ENCODE measurements around the gene SORBS1.

SORBS1 gene

DNA sequence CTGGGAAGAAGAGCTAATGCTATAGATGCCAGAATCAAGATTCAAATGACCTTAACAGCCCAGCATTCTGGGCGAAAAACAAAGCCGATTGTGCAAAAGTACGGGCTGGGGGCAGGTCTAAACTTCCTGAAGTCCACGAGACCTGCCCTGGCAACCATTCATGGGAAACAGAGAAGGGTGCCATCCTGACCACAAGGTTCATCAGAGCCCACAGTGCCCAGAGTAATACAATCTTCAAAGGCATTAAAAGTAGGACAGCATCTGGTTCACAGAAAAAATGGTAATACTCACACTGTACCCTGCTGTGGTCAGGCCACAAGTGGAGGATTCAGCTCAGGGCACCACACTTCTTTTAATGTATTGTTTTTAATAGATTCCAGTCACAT lies 36.1 kb downstream of the SORBS1 start:
- H3K9ac ChIP-seq (ENCODE audit: low read depth, low read length): no peak overlapping the region

DNA sequence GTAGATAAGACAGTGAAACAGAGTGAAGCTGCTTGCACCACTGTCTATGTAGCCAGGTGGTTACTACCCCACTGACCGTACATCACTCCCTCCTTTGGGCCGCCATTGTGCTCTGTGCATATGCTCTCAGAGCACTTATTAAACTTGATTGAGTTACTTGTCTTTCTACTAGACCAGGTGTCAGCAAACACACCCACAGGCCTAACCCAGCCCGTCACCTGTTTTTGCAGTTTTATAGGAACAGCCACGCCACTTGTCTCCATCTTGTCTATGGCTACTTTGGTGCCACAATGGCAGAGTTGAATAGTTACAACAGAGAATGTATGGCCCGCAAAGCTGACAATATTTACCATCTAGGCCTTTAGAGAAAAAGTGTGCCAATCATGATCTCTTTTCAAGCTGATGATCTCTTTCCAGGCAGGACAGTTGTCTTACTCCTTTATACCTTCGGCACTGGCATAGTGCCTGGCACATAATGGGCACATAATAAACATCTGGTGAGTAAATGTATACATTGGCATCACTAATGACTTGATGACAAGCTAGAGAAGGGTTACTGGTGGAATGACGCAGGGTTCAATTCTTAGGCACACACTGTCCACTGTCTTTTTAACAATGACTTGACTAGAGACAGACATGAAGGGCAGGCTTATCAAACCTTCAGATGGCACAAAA lies 36.7 kb downstream of the SORBS1 start:
- Histone ChIP-seq H3K4me1 (ENCODE audit: insufficient read depth, low read length) (0 out of 2 replicates have a peak, but pooled peaks cover 7% of the 10 kb centered on the region), H3K9ac (ENCODE audit: low read depth, low read length) (no peak overlapping the region), H3K36me3 (ENCODE audit: insufficient read depth, low read length) (no peaks in the 10 kb centered on the region), H3K9me3 (ENCODE audit: control insufficient read depth, insufficient read depth, low read length) (no peaks in the 10 kb centered on the region)

More for the DNA sequence above, 36.1 kb downstream of the SORBS1 start:
- Histone ChIP-seq H3K36me3 (ENCODE audit: insufficient read depth, low read length) (no peaks in the 10 kb centered on the region), H3K4me1 (ENCODE audit: insufficient read depth, low read length) (0 out of 2 replicates have a peak, but pooled peaks cover 8% of the 10 kb centered on the region), H3K9me3 (ENCODE audit: control insufficient read depth, insufficient read depth, low read length) (no peaks in the 10 kb centered on the region)

DNA sequence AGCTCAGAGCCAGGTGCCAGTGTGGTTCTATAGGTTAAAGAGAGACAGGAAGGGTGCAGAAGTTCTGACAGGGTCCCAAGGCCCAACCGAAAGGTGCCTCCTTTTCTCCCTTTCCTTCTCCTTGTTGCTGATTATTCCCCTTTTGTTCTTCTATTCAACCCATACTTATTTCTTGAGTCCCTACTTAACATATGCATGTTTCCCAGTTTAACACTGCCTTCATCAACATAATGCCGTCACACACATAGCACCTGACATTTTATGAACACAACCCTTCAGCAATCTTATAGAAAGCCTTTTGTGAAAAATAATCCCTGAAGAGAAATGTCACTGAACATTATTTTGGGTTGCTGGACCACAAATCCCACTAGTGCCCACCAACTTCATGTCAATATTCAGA lies 39.1 kb downstream of the SORBS1 start:
- no peaks in the 10 kb centered on the region for H3K9me3 ChIP-seq (ENCODE audit: control insufficient read depth, insufficient read depth, low read length)
- peaks cover 16% of the 10 kb centered on the region for H3K4me1 ChIP-seq (ENCODE audit: insufficient read depth, low read length)
- no peaks in the 10 kb centered on the region for H3K36me3 ChIP-seq (ENCODE audit: insufficient read depth, low read length)
- no peak overlapping the region for H3K9ac ChIP-seq (ENCODE audit: low read depth, low read length)

DNA sequence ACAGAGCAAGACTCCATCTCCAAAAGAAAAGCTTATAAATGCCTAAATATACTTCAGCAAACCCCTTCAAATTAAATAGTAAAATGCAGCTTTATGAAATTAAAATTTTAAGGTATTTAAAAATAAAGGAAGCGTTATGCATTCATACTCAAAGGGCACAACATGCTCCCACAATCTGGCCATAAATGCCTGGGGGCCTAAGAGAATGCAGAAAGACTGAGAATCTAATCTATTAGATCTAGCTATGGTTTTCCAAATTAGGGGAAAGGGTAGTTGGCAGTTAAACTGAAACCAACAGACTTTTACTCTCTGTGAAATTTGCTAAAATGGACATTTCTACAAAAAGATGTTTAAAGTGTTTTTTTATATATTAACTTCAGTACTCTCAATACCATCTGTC lies 40.6 kb downstream of the SORBS1 start:
- Histone ChIP-seq H3K9ac (ENCODE audit: low read depth, low read length) (no peak overlapping the region), H3K4me1 (ENCODE audit: insufficient read depth, low read length) (peaks cover 16% of the 10 kb centered on the region), H3K9me3 (ENCODE audit: control insufficient read depth, insufficient read depth, low read length) (no peaks in the 10 kb centered on the region), H3K36me3 (ENCODE audit: insufficient read depth, low read length) (no peaks in the 10 kb centered on the region)

DNA sequence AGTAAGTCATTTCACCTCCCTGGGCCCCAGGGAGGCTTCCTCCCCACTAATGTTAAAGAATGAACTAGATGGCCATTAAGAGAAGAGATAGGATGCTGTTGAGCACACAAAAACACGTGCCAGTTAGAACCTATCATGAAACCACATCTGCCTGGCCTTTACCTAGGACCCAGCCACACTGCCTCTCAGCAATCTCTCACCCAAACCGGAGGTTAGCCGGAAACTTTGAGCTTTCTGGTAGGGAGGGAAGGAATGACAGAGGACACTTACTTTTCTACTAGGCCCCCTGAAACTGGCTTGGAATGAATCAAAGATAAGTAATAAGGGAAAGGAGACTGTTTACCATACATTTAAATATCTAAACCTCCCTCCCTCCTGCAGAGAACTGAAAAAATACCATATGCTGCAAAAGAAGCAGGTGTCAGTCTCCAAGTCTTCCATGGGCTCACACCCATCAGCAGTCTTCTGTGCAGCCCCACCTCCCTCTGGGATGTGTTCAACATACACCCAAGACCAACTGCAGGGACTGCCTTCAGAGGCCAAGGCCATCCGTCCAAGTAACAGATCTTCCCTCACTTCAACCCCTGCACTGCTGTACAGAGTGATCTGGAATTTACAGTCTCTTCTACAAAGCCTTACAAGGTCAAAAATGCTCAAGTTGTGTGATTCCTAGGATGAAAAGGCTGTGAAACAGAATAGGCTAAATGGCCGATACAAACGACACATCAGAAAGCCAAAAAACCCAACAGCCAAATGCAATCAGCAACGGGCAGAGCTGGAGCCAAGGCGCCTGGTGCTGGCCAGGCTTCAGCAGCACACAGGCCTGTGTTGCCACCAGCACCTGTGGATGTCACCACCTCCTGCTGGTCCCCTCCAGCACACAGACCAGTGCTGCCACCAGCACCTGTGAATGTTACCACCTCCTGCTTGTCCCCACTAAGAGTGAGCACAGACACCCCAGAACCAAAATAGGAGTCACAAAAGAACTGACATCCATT lies 42.4 kb downstream of the SORBS1 start:
- no peak overlapping the region for H3K9ac ChIP-seq (ENCODE audit: low read depth, low read length)
- H3K4me1 ChIP-seq (ENCODE audit: insufficient read depth, low read length): peaks cover 16% of the 10 kb centered on the region
- no peaks in the 10 kb centered on the region for H3K36me3 ChIP-seq (ENCODE audit: insufficient read depth, low read length)
- H3K9me3 ChIP-seq (ENCODE audit: control insufficient read depth, insufficient read depth, low read length): no peaks in the 10 kb centered on the region

DNA sequence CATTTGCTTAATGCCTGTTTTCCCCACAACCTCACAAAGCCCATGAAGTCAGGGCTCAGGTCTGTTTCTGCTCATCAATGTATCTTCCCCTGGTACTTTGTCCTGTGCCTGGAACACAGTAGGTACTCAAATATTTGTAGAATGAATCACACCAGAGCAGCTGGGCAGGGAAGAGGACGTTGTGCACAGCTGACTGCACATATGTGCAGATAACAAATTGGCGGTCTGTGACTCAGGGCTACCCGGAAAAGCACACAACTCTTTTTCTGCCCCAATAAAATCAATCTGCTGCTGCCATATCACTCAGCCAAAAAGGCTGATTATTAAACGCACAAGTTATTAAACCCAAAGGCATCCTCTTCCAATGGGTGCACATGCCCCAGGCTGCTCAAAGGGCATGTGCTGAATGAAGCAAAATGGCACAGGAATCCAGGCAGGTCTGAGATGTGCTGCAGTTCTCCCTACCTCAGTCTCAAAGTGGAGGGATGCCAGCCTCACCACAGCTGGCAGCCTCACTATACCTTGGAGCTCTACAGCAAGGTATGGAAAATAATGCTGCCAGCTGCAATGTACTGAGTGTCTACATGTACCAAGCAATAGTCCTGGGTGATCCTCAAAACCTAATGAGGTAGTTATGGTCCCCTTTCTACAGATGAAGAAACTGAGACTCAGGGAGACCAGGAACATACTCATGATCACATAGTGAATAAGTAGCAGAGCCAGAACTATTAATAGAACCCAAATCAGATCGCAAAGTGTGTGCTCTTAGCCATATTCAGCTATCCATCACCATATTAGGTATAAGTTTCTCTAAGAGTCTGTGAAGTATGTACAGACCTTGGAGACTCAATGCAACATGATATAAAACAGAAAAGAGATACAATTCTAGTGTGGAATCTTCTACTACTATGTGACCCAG lies 43.4 kb downstream of the SORBS1 start:
- H3K9ac ChIP-seq (ENCODE audit: low read depth, low read length): no peak overlapping the region
- H3K4me1 ChIP-seq (ENCODE audit: insufficient read depth, low read length): peaks cover 16% of the 10 kb centered on the region
- H3K9me3 ChIP-seq (ENCODE audit: control insufficient read depth, insufficient read depth, low read length): no peaks in the 10 kb centered on the region
- H3K36me3 ChIP-seq (ENCODE audit: insufficient read depth, low read length): no peaks in the 10 kb centered on the region

DNA sequence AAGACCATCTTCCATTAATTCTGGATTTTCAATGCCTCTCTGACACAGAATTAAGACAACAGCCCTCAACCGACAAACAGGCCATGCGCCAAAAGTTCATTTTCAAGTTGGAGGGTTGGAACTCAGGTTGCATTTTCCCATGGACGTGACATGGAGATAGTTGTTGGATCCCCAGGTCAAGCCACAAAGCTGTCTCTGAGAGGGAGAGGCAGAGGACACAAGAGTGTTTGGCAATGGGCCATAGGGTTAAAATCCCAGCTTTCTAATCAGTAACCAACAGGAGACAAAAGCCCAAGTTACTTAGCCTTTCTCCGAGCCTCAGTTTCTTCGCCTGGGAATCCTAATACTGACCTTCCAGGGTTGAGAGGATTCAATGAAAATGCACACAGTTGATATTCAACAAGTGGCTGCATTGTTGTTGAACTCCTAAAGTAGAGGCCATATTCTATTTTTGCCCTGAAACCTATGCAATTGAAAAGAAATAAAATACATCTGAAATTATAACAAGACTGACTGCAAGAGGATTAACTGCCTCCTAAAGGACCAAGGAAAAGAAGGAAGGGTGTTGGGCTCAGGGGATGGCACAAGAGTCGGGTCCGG lies 44.3 kb downstream of the SORBS1 start:
- Histone ChIP-seq H3K9ac (ENCODE audit: low read depth, low read length) (no peak overlapping the region), H3K9me3 (ENCODE audit: control insufficient read depth, insufficient read depth, low read length) (no peaks in the 10 kb centered on the region), H3K4me1 (ENCODE audit: insufficient read depth, low read length) (peaks cover 19% of the 10 kb centered on the region), H3K36me3 (ENCODE audit: insufficient read depth, low read length) (no peaks in the 10 kb centered on the region)

DNA sequence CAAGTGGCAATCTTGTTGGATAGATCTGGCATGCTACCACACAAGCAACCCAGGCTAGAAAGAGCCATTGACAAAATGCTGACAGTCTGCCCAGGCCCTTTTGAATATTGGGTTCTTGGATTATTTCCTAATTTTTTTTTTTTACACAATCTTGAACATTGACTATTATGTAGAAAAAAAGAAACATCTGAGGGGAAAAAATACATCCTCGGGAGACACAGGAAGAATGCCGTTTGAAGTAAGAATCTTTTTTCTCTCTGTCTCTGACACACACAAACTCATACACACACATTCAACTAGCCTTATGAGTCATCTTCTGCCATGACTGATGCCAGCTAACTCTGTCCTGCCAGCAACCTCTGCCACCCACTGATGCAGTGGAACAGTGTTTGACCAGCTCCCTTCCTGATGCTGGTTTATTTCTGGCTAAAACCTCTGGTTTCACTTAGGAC lies 47.2 kb downstream of the SORBS1 start:
- H3K4me1 ChIP-seq (ENCODE audit: insufficient read depth, low read length): peaks cover 35% of the 10 kb centered on the region
- H3K9me3 ChIP-seq (ENCODE audit: control insufficient read depth, insufficient read depth, low read length): no peaks in the 10 kb centered on the region
- H3K36me3 ChIP-seq (ENCODE audit: insufficient read depth, low read length): no peaks in the 10 kb centered on the region
- H3K9ac ChIP-seq (ENCODE audit: low read depth, low read length): no peak overlapping the region

DNA sequence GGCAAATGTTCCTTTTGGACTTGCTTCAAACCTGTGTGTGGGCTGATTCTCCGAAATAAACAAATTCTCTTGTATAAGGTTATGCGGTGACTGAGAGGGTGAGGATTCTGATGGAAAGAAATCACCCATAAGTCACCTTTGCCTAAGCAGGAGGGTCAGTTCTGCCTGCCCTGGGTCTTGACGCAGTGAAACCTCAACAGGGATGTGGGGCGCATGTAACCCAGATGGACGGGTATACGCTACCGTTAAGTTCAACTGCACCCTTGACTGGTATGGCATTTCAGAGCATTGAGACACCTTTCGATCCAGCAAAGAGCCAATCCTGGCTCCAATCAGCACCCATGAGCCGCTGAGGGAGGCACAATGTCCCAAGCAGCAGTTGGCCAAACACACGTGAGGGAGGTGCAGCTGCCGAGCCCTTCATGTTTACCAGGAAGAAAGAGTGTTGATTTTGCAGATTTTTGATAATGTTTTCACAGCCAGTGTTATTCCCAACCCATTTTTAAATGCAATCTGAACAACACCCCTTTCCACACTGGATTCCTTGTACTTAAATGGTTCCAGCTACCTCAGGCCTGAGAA lies 48.1 kb downstream of the SORBS1 start:
- Histone ChIP-seq H3K9ac (ENCODE audit: low read depth, low read length) (no peak overlapping the region), H3K9me3 (ENCODE audit: control insufficient read depth, insufficient read depth, low read length) (no peaks in the 10 kb centered on the region), H3K4me1 (ENCODE audit: insufficient read depth, low read length) (peaks cover 34% of the 10 kb centered on the region), H3K36me3 (ENCODE audit: insufficient read depth, low read length) (no peaks in the 10 kb centered on the region)

DNA sequence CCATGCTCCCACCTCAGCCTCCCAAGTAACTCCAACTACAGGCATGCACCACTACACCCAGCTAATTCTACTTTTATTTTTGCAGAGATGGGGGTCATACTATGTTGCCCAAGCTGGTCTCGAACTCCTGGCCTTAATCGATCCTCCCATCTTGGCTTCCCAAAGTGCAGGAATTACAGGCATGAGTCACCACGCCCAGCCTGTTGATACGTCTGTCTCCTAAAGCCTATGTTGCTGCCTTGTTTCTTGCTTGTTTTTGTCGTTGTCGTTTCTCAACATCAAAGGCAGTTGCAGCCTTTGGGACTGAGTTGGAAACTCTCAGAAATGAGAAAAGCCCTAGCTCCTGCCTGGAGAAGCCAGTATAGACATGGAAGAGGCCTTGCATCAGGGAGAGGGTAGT lies 49.9 kb downstream of the SORBS1 start:
- no peak overlapping the region for H3K9ac ChIP-seq (ENCODE audit: low read depth, low read length)
- H3K9me3 ChIP-seq (ENCODE audit: control insufficient read depth, insufficient read depth, low read length): no peaks in the 10 kb centered on the region
- no peaks in the 10 kb centered on the region for H3K36me3 ChIP-seq (ENCODE audit: insufficient read depth, low read length)
- peaks cover 27% of the 10 kb centered on the region for H3K4me1 ChIP-seq (ENCODE audit: insufficient read depth, low read length)

DNA sequence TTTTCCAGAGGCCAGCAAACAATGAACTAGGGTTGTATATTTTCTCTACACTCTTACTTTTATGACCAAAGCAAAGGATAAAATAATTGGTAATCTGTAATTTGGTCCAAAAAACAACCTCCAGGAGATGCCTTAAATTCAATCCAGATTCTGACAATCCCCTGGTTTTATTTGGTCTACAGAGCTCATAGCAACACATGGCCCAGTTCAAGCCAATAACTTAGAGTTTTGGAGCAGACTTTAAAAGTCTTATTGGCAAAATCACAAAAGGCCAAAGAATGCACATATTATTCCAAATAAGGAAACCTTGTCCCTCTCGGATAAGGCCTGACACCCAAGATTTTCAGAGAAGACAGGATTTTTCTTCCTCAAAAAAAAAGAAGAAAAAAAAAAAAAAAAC lies 51.9 kb downstream of the SORBS1 start:
- H3K9me3 ChIP-seq (ENCODE audit: control insufficient read depth, insufficient read depth, low read length): no peaks in the 10 kb centered on the region
- H3K9ac ChIP-seq (ENCODE audit: low read depth, low read length): no peak overlapping the region
- H3K4me1 ChIP-seq (ENCODE audit: insufficient read depth, low read length): peaks cover 27% of the 10 kb centered on the region
- no peaks in the 10 kb centered on the region for H3K36me3 ChIP-seq (ENCODE audit: insufficient read depth, low read length)

DNA sequence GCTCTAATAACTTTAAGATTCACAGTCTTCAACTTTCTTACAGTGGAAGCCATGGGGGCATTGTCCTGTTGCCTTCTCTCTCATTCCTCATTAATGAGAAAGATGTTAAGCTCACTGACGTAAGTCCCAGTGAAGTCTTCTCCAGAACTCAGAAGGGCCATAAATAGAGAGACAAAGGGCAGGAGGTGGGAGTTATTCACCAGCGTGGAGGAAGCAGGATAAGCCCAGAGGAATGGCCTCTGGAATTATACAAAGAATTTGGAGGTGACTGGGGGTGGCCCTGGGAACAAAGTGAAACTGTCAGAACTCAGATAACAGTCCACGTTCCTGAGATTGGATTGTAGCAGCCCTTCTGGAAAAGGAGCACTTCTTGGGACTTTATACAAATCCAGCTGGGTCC lies 52.4 kb downstream of the SORBS1 start:
- Histone ChIP-seq H3K4me1 (ENCODE audit: insufficient read depth, low read length) (peaks cover 27% of the 10 kb centered on the region), H3K9me3 (ENCODE audit: control insufficient read depth, insufficient read depth, low read length) (no peaks in the 10 kb centered on the region), H3K36me3 (ENCODE audit: insufficient read depth, low read length) (no peaks in the 10 kb centered on the region), H3K9ac (ENCODE audit: low read depth, low read length) (no peak overlapping the region)

DNA sequence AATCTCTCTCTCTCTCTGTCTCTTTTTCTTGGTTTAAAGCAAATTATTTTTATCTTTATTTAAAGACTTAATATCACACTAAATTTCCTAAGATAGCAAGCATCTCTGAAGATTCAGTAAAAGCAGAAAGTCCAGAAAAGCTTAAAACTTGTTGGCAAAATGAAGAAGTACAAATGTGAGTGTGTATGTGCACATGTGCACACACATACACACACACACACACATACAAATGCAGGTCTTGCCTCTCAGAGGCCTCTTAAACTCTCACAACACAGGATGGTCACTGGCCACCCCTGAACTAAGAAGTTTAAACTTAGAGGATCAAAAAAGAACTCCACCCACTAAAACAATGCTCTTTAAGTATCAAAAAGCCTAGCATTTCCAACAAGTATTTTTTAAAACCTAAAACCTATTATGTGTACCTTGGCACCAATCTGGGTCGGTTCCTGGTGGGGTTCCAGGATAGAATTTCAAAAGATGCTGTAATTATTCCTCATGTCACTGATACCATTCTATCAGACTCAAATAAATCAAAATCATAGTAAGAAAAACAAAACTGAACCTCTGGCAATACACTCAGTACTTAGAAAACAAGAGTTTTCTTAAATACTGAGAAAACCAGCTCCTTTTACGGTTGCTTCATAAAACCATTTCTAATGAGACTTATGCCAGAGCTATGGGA lies 55.0 kb downstream of the SORBS1 start:
- no peaks in the 10 kb centered on the region for H3K9me3 ChIP-seq (ENCODE audit: control insufficient read depth, insufficient read depth, low read length)
- peaks cover 24% of the 10 kb centered on the region for H3K4me1 ChIP-seq (ENCODE audit: insufficient read depth, low read length)
- no peak overlapping the region for H3K9ac ChIP-seq (ENCODE audit: low read depth, low read length)
- no peaks in the 10 kb centered on the region for H3K36me3 ChIP-seq (ENCODE audit: insufficient read depth, low read length)

All from ES-I3 (cell line).